ENCODE data around the gene FBXO38. TPM values are rescaled to one million over a fixed set of nuclear protein-coding genes. Genes with fewer than 3 reads are reported as not detected.

FBXO38 gene
- total RNA-seq, 6 donors from 2014 or later, result 33.0 to 103 (median 61.6) TPM

- no peak for ATAC-seq (ENCODE audit: low FRiP score in 2 of 2)
- DNase-seq, result no peak
- H3K27me3 ChIP-seq, result no peaks in the 10 kb centered on the region
- H3K4me3 ChIP-seq, result no peak overlapping the region
- no peak overlapping the region for H3K27ac ChIP-seq
- peaks cover 6 to 29% (median 23%) of the 10 kb centered on the region in 4 donors for H3K36me3 ChIP-seq
- no peak for TF ChIP-seq EP300 (IDR thresholded peaks at IDR 0.05)
- TF ChIP-seq CTCF (IDR thresholded peaks at IDR 0.05), result no peak
- no peak for TF ChIP-seq POLR2A (IDR thresholded peaks at IDR 0.05)
- no peak for TF ChIP-seq POLR2AphosphoS5 (IDR thresholded peaks at IDR 0.05)
- 72 to 84% methylated on average over 3 of the region's 3 CpGs for WGBS, 2 donors
- H3K4me1 ChIP-seq, result no peaks in the 10 kb centered on the region
- no peaks in the 10 kb centered on the region for H3K9me3 ChIP-seq
Measured at GRCh38 chr5:148445578-148445977, 61.8 kb downstream of the FBXO38 start.

- 69 to 79% methylated on average over 2 of the region's 2 CpGs for WGBS, 2 donors
- no peak for TF ChIP-seq CTCF (IDR thresholded peaks at IDR 0.05)
- no peak for TF ChIP-seq POLR2AphosphoS5 (IDR thresholded peaks at IDR 0.05)
- no peak for TF ChIP-seq POLR2A (IDR thresholded peaks at IDR 0.05)
- no peak for TF ChIP-seq EP300 (IDR thresholded peaks at IDR 0.05)
- DNase-seq, result no peak
- H3K27me3 ChIP-seq, result no peaks in the 10 kb centered on the region
- ATAC-seq (ENCODE audit: low FRiP score in 2 of 2), result no peak
- no peak overlapping the region for H3K27ac ChIP-seq
- H3K9me3 ChIP-seq, result no peaks in the 10 kb centered on the region
- no peak overlapping the region for H3K4me3 ChIP-seq
- no peaks in the 10 kb centered on the region for H3K4me1 ChIP-seq
- peaks cover 4 to 19% (median 14%) of the 10 kb centered on the region in 4 donors for H3K36me3 ChIP-seq
Measured at GRCh38 chr5:148446611-148447010, 62.9 kb downstream of the FBXO38 start.

GRCh38 chr5:148452499-148453193, 68.9 kb downstream of the FBXO38 start:
- H3K27me3 ChIP-seq, result no peaks in the 10 kb centered on the region
- DNase-seq (no peak), ATAC-seq (ENCODE audit: low FRiP score in 2 of 2) (no peak)
- H3K4me1 ChIP-seq, result no peaks in the 10 kb centered on the region
- H3K4me3 ChIP-seq, result no peak overlapping the region
- TF ChIP-seq EP300 (IDR thresholded peaks at IDR 0.05), result no peak
- no peaks in the 10 kb centered on the region for H3K9me3 ChIP-seq
- WGBS, 2 donors, result 83 to 84% methylated on average over 8 to 10 of the region's 10 CpGs
- H3K36me3 ChIP-seq, result no peaks in the 10 kb centered on the region
- H3K27ac ChIP-seq, result no peak overlapping the region

GRCh38 chr5:148454576-148454975, 70.8 kb downstream of the FBXO38 start:
- DNase-seq (no peak), ATAC-seq (ENCODE audit: low FRiP score in 2 of 2) (no peak)
- 87 to 95% methylated on average over 5 of the region's 5 CpGs for WGBS, 2 donors
- Histone ChIP-seq H3K4me1 (no peaks in the 10 kb centered on the region), H3K27me3 (no peaks in the 10 kb centered on the region), H3K9me3 (no peaks in the 10 kb centered on the region), H3K36me3 (no peaks in the 10 kb centered on the region), H3K27ac (no peak overlapping the region), H3K4me3 (no peak overlapping the region)
- TF ChIP-seq POLR2AphosphoS5 (IDR thresholded peaks at IDR 0.05), result no peak
- no peak for TF ChIP-seq CTCF (IDR thresholded peaks at IDR 0.05)
- no peak for TF ChIP-seq POLR2A (IDR thresholded peaks at IDR 0.05)
- TF ChIP-seq EP300 (IDR thresholded peaks at IDR 0.05), result no peak

GRCh38 chr5:148455185-148455584, 71.4 kb downstream of the FBXO38 start:
- no peak overlapping the region for H3K4me3 ChIP-seq
- ATAC-seq (ENCODE audit: low FRiP score in 2 of 2) (no peak), DNase-seq (no peak)
- no peaks in the 10 kb centered on the region for H3K4me1 ChIP-seq
- no peak overlapping the region for H3K27ac ChIP-seq
- 83 to 93% methylated on average over 6 of the region's 6 CpGs for WGBS, 2 donors
- TF ChIP-seq CTCF (IDR thresholded peaks at IDR 0.05) (no peak), POLR2AphosphoS5 (IDR thresholded peaks at IDR 0.05) (no peak), POLR2A (IDR thresholded peaks at IDR 0.05) (no peak), EP300 (IDR thresholded peaks at IDR 0.05) (no peak)
- no peaks in the 10 kb centered on the region for H3K27me3 ChIP-seq
- no peaks in the 10 kb centered on the region for H3K9me3 ChIP-seq
- H3K36me3 ChIP-seq, result no peaks in the 10 kb centered on the region
